Subcutaneous abdominal adipose tissue (tissue), 5 donors: ENCODE results near the gene TNIP1.

Source experiments
- H3K27ac ChIP-seq: one replicate; pipeline ENCODE4 v1.7.0; 2013; ENCODE audit warnings: low read depth, mild to moderate bottlenecking, inconsistent platforms, low read length, moderate library complexity
- H3K27me3 ChIP-seq, 5 donors: one replicate each; pipeline ENCODE4 v1.7.0; 2013; ENCODE audit warnings: low read length in 5 of 5, inconsistent platforms in 1 of 5; ENCODE audit not compliant: control insufficient read depth in 5 of 5, insufficient read depth in 4 of 5
- H3K36me3 ChIP-seq, 5 donors: one replicate each; pipeline ENCODE4 v1.7.0; 2013; ENCODE audit warnings: low read length in 5 of 5; ENCODE audit not compliant: control insufficient read depth in 5 of 5, insufficient read depth in 5 of 5
- H3K4me1 ChIP-seq, 5 donors: one replicate each; pipeline ENCODE4 v1.7.0; 2013; ENCODE audit warnings: low read length in 5 of 5, mild to moderate bottlenecking in 3 of 5, moderate library complexity in 1 of 5; ENCODE audit not compliant: control insufficient read depth in 5 of 5, insufficient read depth in 5 of 5
- H3K4me3 ChIP-seq, 5 donors: one replicate each; pipeline ENCODE4 v1.7.0; 2013; ENCODE audit warnings: low read length in 5 of 5, low read depth in 1 of 5
- H3K9ac ChIP-seq, 5 donors: one replicate each; pipeline ENCODE4 v1.7.0; 2013; ENCODE audit warnings: low read length in 5 of 5, mild to moderate bottlenecking in 4 of 5, moderate library complexity in 3 of 5
- H3K9me3 ChIP-seq, 5 donors: one replicate each; pipeline ENCODE4 v1.7.0; 2013; ENCODE audit warnings: low read length in 5 of 5; ENCODE audit not compliant: control insufficient read depth in 5 of 5
- donor health status: healthy.
- donor health status: healthy.
- donor health status: healthy.
- donor health status: healthy.
- donor health status: healthy.

The TNIP1 gene

GRCh38 chr5:151002250-151002649 lies 78.6 kb downstream of the TNIP1 start:
- Histone ChIP-seq H3K36me3 (no peaks in the 10 kb centered on the region), H3K27me3 (no peaks in the 10 kb centered on the region), H3K9ac (no peak overlapping the region), H3K4me3 (no peak overlapping the region), H3K4me1 (peaks cover 21 to 54% (median 51%) of the 10 kb centered on the region in 5 donors), H3K27ac (peak overlapping the region; percentile 98), H3K9me3 (no peaks in the 10 kb centered on the region)

GRCh38 chr5:151001436-151001835 lies 79.4 kb downstream of the TNIP1 start:
- H3K9ac ChIP-seq: no peak overlapping the region
- H3K4me1 ChIP-seq: peaks cover 15 to 46% (median 43%) of the 10 kb centered on the region in 5 donors
- H3K9me3 ChIP-seq: no peaks in the 10 kb centered on the region
- no peaks in the 10 kb centered on the region for H3K36me3 ChIP-seq
- no peak overlapping the region for H3K4me3 ChIP-seq
- no peak overlapping the region for H3K27ac ChIP-seq
- H3K27me3 ChIP-seq: no peaks in the 10 kb centered on the region

- no peaks in the 10 kb centered on the region for H3K9me3 ChIP-seq
- no peak overlapping the region for H3K27ac ChIP-seq
- peak overlapping the region in 1 of 5 donors; percentile 6 for H3K9ac ChIP-seq
- H3K4me3 ChIP-seq: no peak overlapping the region
- peaks cover under 1 to 30% (median 27%) of the 10 kb centered on the region in 5 donors for H3K4me1 ChIP-seq
- no peaks in the 10 kb centered on the region for H3K36me3 ChIP-seq
- H3K27me3 ChIP-seq: no peaks in the 10 kb centered on the region
Observed at GRCh38 chr5:150999704-151000442, 81.0 kb downstream of the TNIP1 start.

- Histone ChIP-seq H3K27ac (no peak overlapping the region), H3K4me1 (no peaks in the 10 kb centered on the region), H3K9ac (no peak overlapping the region), H3K9me3 (peaks cover 0 to 5% (median 0%) of the 10 kb centered on the region in 5 donors), H3K27me3 (no peaks in the 10 kb centered on the region), H3K4me3 (no peak overlapping the region), H3K36me3 (no peaks in the 10 kb centered on the region)
Observed at GRCh38 chr5:150993826-150994412, 86.9 kb downstream of the TNIP1 start.

GRCh38 chr5:150993422-150993821 lies 87.4 kb downstream of the TNIP1 start:
- Histone ChIP-seq H3K9ac (no peak overlapping the region), H3K4me1 (no peaks in the 10 kb centered on the region), H3K4me3 (no peak overlapping the region), H3K27me3 (no peaks in the 10 kb centered on the region), H3K36me3 (no peaks in the 10 kb centered on the region), H3K27ac (no peak overlapping the region), H3K9me3 (peaks cover 0 to 5% (median 0%) of the 10 kb centered on the region in 5 donors)

GRCh38 chr5:150992705-150993104 lies 88.1 kb downstream of the TNIP1 start:
- no peak overlapping the region for H3K4me3 ChIP-seq
- no peaks in the 10 kb centered on the region for H3K36me3 ChIP-seq
- H3K9ac ChIP-seq: no peak overlapping the region
- H3K27me3 ChIP-seq: no peaks in the 10 kb centered on the region
- H3K9me3 ChIP-seq: peaks cover 0 to 5% (median 0%) of the 10 kb centered on the region in 5 donors
- H3K4me1 ChIP-seq: no peaks in the 10 kb centered on the region
- H3K27ac ChIP-seq: no peak overlapping the region

- Histone ChIP-seq H3K36me3 (no peaks in the 10 kb centered on the region), H3K9ac (no peak overlapping the region), H3K9me3 (peaks cover 0 to 5% (median 0%) of the 10 kb centered on the region in 5 donors), H3K27ac (no peak overlapping the region), H3K4me1 (no peaks in the 10 kb centered on the region), H3K4me3 (no peak overlapping the region), H3K27me3 (no peaks in the 10 kb centered on the region)
Observed at GRCh38 chr5:150989695-150990094, 91.1 kb downstream of the TNIP1 start.

GRCh38 chr5:150987746-150988145 lies 93.1 kb downstream of the TNIP1 start:
- Histone ChIP-seq H3K4me1 (no peaks in the 10 kb centered on the region), H3K36me3 (no peaks in the 10 kb centered on the region), H3K27me3 (no peaks in the 10 kb centered on the region), H3K9ac (no peak overlapping the region), H3K27ac (no peak overlapping the region), H3K9me3 (peaks cover 0 to 3% (median 0%) of the 10 kb centered on the region in 5 donors), H3K4me3 (no peak overlapping the region)
